GM21526 (cell line): ENCODE results near the gene BPNT1.
"Not testable (repeated sequence)": the region's sequence is repeated elsewhere in the genome, so short reads cannot be mapped to it uniquely, and the experiment has no call there.

Source experiments
- ATAC-seq: cut with Tn5 transposase; IDR thresholded peaks from one replicate; pipeline ENCODE4 v1.9.1; 2021; ENCODE audit warnings: moderate library complexity; ENCODE audit not compliant: unreplicated experiment, low FRiP score

The BPNT1 gene

GRCh38 chr1:220084460-220084859 lies 5.1 kb downstream of the BPNT1 start:
- ATAC-seq, result no peak

- ATAC-seq, result no peak
Measured at GRCh38 chr1:220077887-220078286, 11.7 kb downstream of the BPNT1 start.

- ATAC-seq, result no peak
Measured at GRCh38 chr1:220076861-220077762, 12.5 kb downstream of the BPNT1 start.

- no peak for ATAC-seq
Measured at GRCh38 chr1:220067269-220068204, 22.1 kb downstream of the BPNT1 start.

- no peak for ATAC-seq
Measured at GRCh38 chr1:220062629-220063028, 27.0 kb downstream of the BPNT1 start.

GRCh38 chr1:220060876-220061275 lies 28.7 kb downstream of the BPNT1 start:
- ATAC-seq, result no peak

- no peak for ATAC-seq
Measured at GRCh38 chr1:220056374-220056773, 33.2 kb downstream of the BPNT1 start.

GRCh38 chr1:220046052-220046930 lies 43.3 kb downstream of the BPNT1 start, which contains the start of gene EPRS1:
Gene EPRS1, minus strand, starts transcription at chr1:220046505. Its CDS starts 117 bp downstream, at chr1:220046388.
- ATAC-seq, result peak; percentile 99

- ATAC-seq, result no peak
Measured at GRCh38 chr1:220045356-220046051, 44.1 kb downstream of the BPNT1 start.

- no peak for ATAC-seq
Measured at GRCh38 chr1:220044678-220045355, 44.8 kb downstream of the BPNT1 start.

GRCh38 chr1:220043646-220044045 lies 45.9 kb downstream of the BPNT1 start:
- no peak for ATAC-seq

- ATAC-seq, result no peak
Measured at GRCh38 chr1:220040028-220040596, 49.5 kb downstream of the BPNT1 start.

- ATAC-seq, result no peak
Measured at GRCh38 chr1:220038640-220039039, 50.9 kb downstream of the BPNT1 start.

GRCh38 chr1:220037810-220038209 lies 51.8 kb downstream of the BPNT1 start:
- ATAC-seq, result not testable (repeated sequence)

GRCh38 chr1:220032911-220033310 lies 56.7 kb downstream of the BPNT1 start:
- no peak for ATAC-seq

- ATAC-seq, result no peak
Measured at GRCh38 chr1:220031287-220031686, 58.3 kb downstream of the BPNT1 start.

GRCh38 chr1:220028346-220028895 lies 61.2 kb downstream of the BPNT1 start:
- no peak for ATAC-seq

- ATAC-seq, result no peak
Measured at GRCh38 chr1:220019071-220019470, 70.5 kb downstream of the BPNT1 start.
